A673 (cell line): ENCODE data around the gene AICDA. TPM values are rescaled to one million over a fixed set of nuclear protein-coding genes. Genes with fewer than 3 reads are reported as not detected.
A peak's percentile ranks its signal among the peaks of the same experiment; 100 is the strongest.
"Not testable (repeated sequence)": the region's sequence is repeated elsewhere in the genome, so short reads cannot be mapped to it uniquely, and the experiment has no call there.

Experiments
- BruUV-seq: library from RNA; stranded (reverse); fragments of 400-500 nt; replicated peaks from 2 replicates; lab custom pipeline; 2021; lab: Mats Ljungman, UMichigan
- CTCF ChIA-PET: fragments of 300-600 bp; sonication (Branson Sonifier 250); formaldehyde crosslinking; loops from one replicate; lab custom pipeline; 2022; ENCODE audit warnings: antibody characterized with exemption; lab: Charles Lee
- POLR2A ChIA-PET: fragments of 300-600 bp; sonication (Branson Sonifier 250); formaldehyde crosslinking; loops from one replicate; lab custom pipeline; 2022; ENCODE audit warnings: antibody characterized with exemption; ENCODE audit not compliant: low non-redundant PET; lab: Charles Lee
- DNase-seq: peaks from one replicate; pipeline ENCODE4 v3.0.0-alpha.2; 2015; ENCODE audit warnings: low spot score
- H3K27ac ChIP-seq: fragments of 200-600 bp; sonication (generic); 2 replicates; pipeline ENCODE4 v1.5.1; 2016; ENCODE audit warnings: mixed run types, low read depth, mild to moderate bottlenecking, mixed read lengths, antibody characterized with exemption, low read length; ENCODE audit not compliant: poor library complexity, severe bottlenecking
- H3K27me3 ChIP-seq: fragments of 200-600 bp; sonication (generic); replicated peaks from 2 replicates; pipeline ENCODE4 v1.6.1; 2017; ENCODE audit warnings: mixed run types, low read depth, mild to moderate bottlenecking, mixed read lengths, antibody characterized with exemption, low read length; ENCODE audit not compliant: insufficient read depth, poor library complexity
- H3K36me3 ChIP-seq: fragments of 200-600 bp; sonication (generic); 2 replicates; pipeline ENCODE4 v1.6.1; 2016; ENCODE audit warnings: mixed run types, mild to moderate bottlenecking, mixed read lengths, antibody characterized with exemption, low read length; ENCODE audit not compliant: insufficient read depth, poor library complexity, severe bottlenecking
- H3K4me1 ChIP-seq: fragments of 200-600 bp; sonication (generic); 2 replicates; pipeline ENCODE4 v1.6.1; 2017; ENCODE audit warnings: mixed run types, mild to moderate bottlenecking, mixed read lengths, antibody characterized with exemption, low read length; ENCODE audit not compliant: insufficient read depth, poor library complexity, severe bottlenecking
- H3K4me3 ChIP-seq: fragments of 200-600 bp; sonication (generic); 2 replicates; pipeline ENCODE4 v1.5.1; 2016; ENCODE audit warnings: low read depth, mixed run types, mild to moderate bottlenecking, mixed read lengths, low read length; ENCODE audit not compliant: poor library complexity, severe bottlenecking
- H3K9me3 ChIP-seq: fragments of 200-600 bp; sonication (generic); 2 replicates; pipeline ENCODE4 v1.6.1; 2016; ENCODE audit warnings: mixed run types, low read depth, mild to moderate bottlenecking, mixed read lengths, antibody characterized with exemption, low read length; ENCODE audit not compliant: poor library complexity, severe bottlenecking
- EZH2 ChIP-seq: fragments of 200-600 bp; sonication (generic); IDR thresholded peaks from 2 replicates; pipeline ENCODE4 v1.6.1; 2017; ENCODE audit warnings: borderline replicate concordance, low read depth, mild to moderate bottlenecking, mixed read lengths, antibody characterized with exemption, low read length; ENCODE audit not compliant: poor library complexity, severe bottlenecking
- intact Hi-C: fragments of 100-400 bp; cut with micrococcal nuclease; formaldehyde crosslinking; loops from one replicate; pipeline ENCODE4 v1.10.0; 2022; ENCODE audit not compliant: unreplicated experiment
- total RNA-seq: library from RNA; stranded (reverse); gene quantifications from 2 replicates; pipeline ENCODE4 v1.2.3, GENCODE V29; 2021
- TF ChIP-seq, protein P1 (sequence below): fragments of 300-800, 200-600 bp; sonication (generic); conservative IDR thresholded peaks from 2 replicates; pipeline ENCODE4 v1.5.1; 2017; ENCODE audit warnings: low read depth, mild to moderate bottlenecking, antibody characterized with exemption, low read length, moderate library complexity, mixed read lengths

Gene AICDA
- total RNA-seq, 1 experiment from 2014 or later: not detected

DNA sequence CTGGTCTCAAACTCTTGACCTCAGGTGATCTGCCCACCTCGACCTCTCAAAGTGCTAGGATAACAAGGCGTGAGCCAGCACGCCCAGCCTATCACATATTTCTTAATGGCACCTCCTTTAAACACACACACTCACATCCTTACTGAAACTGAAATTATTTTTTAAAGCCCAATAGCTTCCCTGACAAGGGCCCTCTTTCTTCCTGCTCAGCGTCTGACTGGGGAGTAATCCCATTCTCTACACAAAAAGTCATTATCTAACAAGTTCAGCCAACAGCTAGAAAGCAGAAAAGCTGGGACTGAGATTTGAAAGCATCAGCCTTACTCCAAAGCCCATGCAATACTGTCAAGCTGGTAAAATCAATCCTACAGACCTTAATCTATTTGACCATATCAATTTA lies 10.0 kb upstream of the AICDA start:
- DNase-seq: no peak
- no TSS peak for BruUV-seq
- intact Hi-C loops: no loop called here
- Histone ChIP-seq H3K9me3 (no peaks in the 10 kb centered on the region), H3K36me3 (no peaks in the 10 kb centered on the region), H3K4me1 (no peaks in the 10 kb centered on the region), H3K27ac (no peak overlapping the region), H3K27me3 (no peaks in the 10 kb centered on the region), H3K4me3 (no peak overlapping the region)
- ChIA-PET CTCF (no interaction called here), POLR2A (no interaction called here)
- no peak for TF ChIP-seq EZH2
- TF ChIP-seq, protein P1, sequence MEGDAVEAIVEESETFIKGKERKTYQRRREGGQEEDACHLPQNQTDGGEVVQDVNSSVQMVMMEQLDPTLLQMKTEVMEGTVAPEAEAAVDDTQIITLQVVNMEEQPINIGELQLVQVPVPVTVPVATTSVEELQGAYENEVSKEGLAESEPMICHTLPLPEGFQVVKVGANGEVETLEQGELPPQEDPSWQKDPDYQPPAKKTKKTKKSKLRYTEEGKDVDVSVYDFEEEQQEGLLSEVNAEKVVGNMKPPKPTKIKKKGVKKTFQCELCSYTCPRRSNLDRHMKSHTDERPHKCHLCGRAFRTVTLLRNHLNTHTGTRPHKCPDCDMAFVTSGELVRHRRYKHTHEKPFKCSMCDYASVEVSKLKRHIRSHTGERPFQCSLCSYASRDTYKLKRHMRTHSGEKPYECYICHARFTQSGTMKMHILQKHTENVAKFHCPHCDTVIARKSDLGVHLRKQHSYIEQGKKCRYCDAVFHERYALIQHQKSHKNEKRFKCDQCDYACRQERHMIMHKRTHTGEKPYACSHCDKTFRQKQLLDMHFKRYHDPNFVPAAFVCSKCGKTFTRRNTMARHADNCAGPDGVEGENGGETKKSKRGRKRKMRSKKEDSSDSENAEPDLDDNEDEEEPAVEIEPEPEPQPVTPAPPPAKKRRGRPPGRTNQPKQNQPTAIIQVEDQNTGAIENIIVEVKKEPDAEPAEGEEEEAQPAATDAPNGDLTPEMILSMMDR: no peak

DNA sequence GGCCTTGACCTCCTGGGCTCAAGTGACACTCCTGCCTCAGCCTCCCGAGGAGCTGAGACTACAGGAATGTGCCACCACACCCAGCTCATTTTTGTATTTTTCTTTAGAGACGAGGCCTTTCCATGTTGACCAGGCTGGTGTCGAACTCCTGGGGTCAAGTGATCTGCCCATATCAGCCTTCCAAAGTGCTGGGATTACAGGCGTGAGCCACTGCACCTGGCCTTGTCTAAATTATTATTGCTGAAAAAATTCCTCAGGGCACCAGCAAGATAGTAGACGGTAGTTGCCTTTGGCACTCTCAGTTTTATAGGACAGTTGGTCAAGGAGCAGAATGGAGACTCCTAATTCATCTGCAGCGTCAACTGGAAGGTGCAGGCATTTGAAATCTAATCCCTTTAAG lies 2.5 kb upstream of the AICDA start:
- intact Hi-C loops: no loop called here
- ChIA-PET CTCF (no interaction called here), POLR2A (no interaction called here)
- H3K4me1 ChIP-seq: no peaks in the 10 kb centered on the region
- no peak for DNase-seq
- no peak overlapping the region for H3K4me3 ChIP-seq
- H3K36me3 ChIP-seq: no peaks in the 10 kb centered on the region
- H3K27ac ChIP-seq: no peak overlapping the region
- no TSS peak for BruUV-seq
- H3K9me3 ChIP-seq: no peaks in the 10 kb centered on the region
- TF ChIP-seq, protein P1: no peak
- no peak for TF ChIP-seq EZH2
- no peaks in the 10 kb centered on the region for H3K27me3 ChIP-seq

DNA sequence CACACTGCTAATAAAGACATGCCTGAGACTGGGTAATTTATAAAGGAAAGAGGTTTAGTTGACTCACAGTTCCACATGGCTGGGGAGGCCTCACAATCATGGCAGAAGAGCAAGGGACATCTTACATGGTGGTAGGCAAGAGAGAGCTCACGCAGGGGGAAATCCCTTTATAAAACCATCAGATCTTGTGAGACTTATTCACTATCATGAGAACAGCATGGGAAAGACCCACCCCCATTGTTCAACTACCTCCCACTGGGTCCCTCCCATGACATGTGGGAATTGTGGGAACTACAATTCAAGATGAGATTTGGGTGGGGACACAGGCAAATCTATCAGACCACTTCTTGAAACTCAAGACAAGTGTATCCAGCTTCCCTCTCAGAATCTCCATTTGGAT lies 1.2 kb upstream of the AICDA start:
- CTCF ChIA-PET: interaction anchor here (1.3 kb wide), 1 partner anchor 70 kb away, joined by 4 read pairs; no protein-coding TSS in a partner anchor
- H3K27me3 ChIP-seq, POLR2A ChIA-PET, DNase-seq, H3K27ac ChIP-seq, H3K4me1 ChIP-seq, H3K9me3 ChIP-seq, H3K4me3 ChIP-seq, BruUV-seq, intact Hi-C loops, H3K36me3 ChIP-seq: not testable (repeated sequence)

DNA sequence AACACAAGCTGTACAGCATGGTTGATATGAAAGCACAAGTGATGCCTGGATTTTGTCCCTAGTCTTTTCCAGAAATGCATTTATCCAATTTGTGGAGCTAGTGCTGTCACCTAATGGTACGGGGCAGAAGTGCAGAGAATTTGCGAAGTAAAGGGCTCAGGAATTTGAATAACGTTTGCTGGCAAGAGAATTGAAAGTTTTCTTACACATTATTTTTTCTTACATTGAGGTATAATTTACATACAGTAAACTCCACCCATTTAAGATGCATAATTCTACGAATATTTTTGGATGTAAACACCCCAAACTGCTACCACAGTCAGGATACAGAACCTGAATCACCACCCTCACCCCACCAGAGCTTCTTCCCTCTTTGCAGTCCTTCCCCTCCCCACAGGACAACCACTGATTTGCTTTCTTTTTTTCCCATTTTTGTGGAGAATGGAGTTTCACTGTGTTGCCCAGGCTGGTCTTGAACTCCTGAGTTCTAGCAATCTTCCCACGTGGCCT lies 3.5 kb downstream of the AICDA start:
- POLR2A ChIA-PET: interaction anchor here (0.6 kb wide), 1 partner anchor 151 kb away, joined by 3 read pairs; no protein-coding TSS in a partner anchor
- no peak overlapping the region for H3K27ac ChIP-seq
- peak overlapping the region; percentile 7 for H3K4me3 ChIP-seq
- no TSS peak for BruUV-seq
- no peaks in the 10 kb centered on the region for H3K4me1 ChIP-seq
- H3K27me3 ChIP-seq: no peaks in the 10 kb centered on the region
- no peaks in the 10 kb centered on the region for H3K36me3 ChIP-seq
- H3K9me3 ChIP-seq: no peaks in the 10 kb centered on the region
- CTCF ChIA-PET: interaction anchor here (0.5 to 2.8 kb wide), 3 partner anchors 18 to 89 kb away, joined by 3 to 20 read pairs (median 4); partner anchors contain the start of gene RIMKLB
- intact Hi-C loops: loop anchor here (2.0 kb wide), 1 partner anchor 64 kb away; no protein-coding TSS in a partner anchor
- peak; percentile 58 for DNase-seq
- TF ChIP-seq EZH2: no peak
- TF ChIP-seq, protein P1: peak; percentile 82
